Neural progenitor cell (in vitro differentiated cells): ENCODE results near the gene SMC6.

Experiments
- CTCF ChIP-seq: fragments of 200-600 bp; sonication (generic); IDR thresholded peaks from 2 replicates; pipeline ENCODE4 v1.5.1; 2017; ENCODE audit warnings: antibody characterized with exemption, mild to moderate bottlenecking
- EZH2 ChIP-seq: fragments of 200-600 bp; sonication (generic); IDR thresholded peaks from 2 replicates; pipeline ENCODE4 v1.6.1; 2017; ENCODE audit warnings: antibody characterized with exemption, mild to moderate bottlenecking, moderate library complexity
- EZH2phosphoT487 ChIP-seq: fragments of 200-600 bp; sonication (generic); IDR thresholded peaks from 2 replicates; pipeline ENCODE4 v1.6.1; 2017; ENCODE audit warnings: antibody characterized with exemption

GRCh38 chr2:17630089-17630488 lies 123.5 kb downstream of the SMC6 start:
- no peak for TF ChIP-seq CTCF
- TF ChIP-seq EZH2phosphoT487, result no peak
- TF ChIP-seq EZH2, result no peak
